Uterus (tissue), 4 donors: Measurements from ENCODE around the gene EPHB2. TPM values are rescaled to one million over a fixed set of nuclear protein-coding genes. Genes with fewer than 3 reads are reported as not detected.

ENCODE experiments used
- DNase-seq, 2 donors: peaks; one replicate each; pipeline ENCODE4 v3.0.0-alpha.2; 2019 to 2020
- H3K27ac ChIP-seq, 2 donors: fragments of 200-600 bp; sonication (generic); 1 replicate in 1 of 2; 2 replicates in 1 of 2; pipeline ENCODE4 v1.5.1; 2016 to 2018
- H3K27me3 ChIP-seq, 2 donors: fragments of 200-600 bp; sonication (generic); one replicate each; pipeline ENCODE4 v1.5.1; 2018 to 2019; ENCODE audit warnings: control low read depth in 1 of 2
- H3K36me3 ChIP-seq, 2 donors: fragments of 200-600 bp; sonication (generic); one replicate each; pipeline ENCODE4 v1.5.1; 2019; ENCODE audit warnings: control low read depth in 1 of 2
- H3K4me1 ChIP-seq, 2 donors: fragments of 200-600 bp; sonication (generic); one replicate each; pipeline ENCODE4 v1.5.1; 2018 to 2019; ENCODE audit warnings: control low read depth in 1 of 2
- H3K4me3 ChIP-seq, 2 donors: fragments of 200-600 bp; sonication (generic); 1 replicate in 1 of 2; 2 replicates in 1 of 2; pipeline ENCODE4 v1.5.1; 2018 to 2019; ENCODE audit warnings: mild to moderate bottlenecking in 1 of 2
- H3K9me3 ChIP-seq, 2 donors: fragments of 200-600 bp; sonication (generic); one replicate each; pipeline ENCODE4 v1.5.1; 2019; ENCODE audit warnings: control low read depth in 1 of 2
- POLR2A ChIP-seq, 2 donors: fragments of 450-650 bp; IDR thresholded peaks; one replicate each; pipeline ENCODE4 v1.6.1; 2016; ENCODE audit warnings: antibody characterized with exemption in 2 of 2, mild to moderate bottlenecking in 1 of 2, moderate library complexity in 1 of 2
- intact Hi-C: fragments of 100-400 bp; cut with DNase I; formaldehyde crosslinking; loops from one replicate; pipeline ENCODE4 v1.15.1; 2023; ENCODE audit warnings: low total_unique reads
- total RNA-seq, 4 donors: library from RNA; depleted of rRNA in 3 of 4; stranded (reverse); fragments of >200 nt in 3 of 4; gene quantifications; one replicate each; pipeline versions ENCODE4 v1.1.0 to v1.2.4, GENCODE V29; 2014 to 2023
- TF ChIP-seq, protein P1 (sequence below), 4 experiments: fragments of 200-600 bp in 2 of 4; fragments of 450-650 bp in 2 of 4; sonication (generic) in 2 of 4; IDR thresholded peaks; one replicate each; pipeline ENCODE4 v1.5.1; 2016 to 2019; ENCODE audit warnings: antibody characterized with exemption in 4 of 4, mild to moderate bottlenecking in 2 of 4, moderate library complexity in 1 of 4
- donor health status: DM: yes; HTN: yes; CAD: no.

EPHB2 gene
- total RNA-seq, 4 donors from 2014 or later: under 0.01 to 49.6 (median 2.2) TPM

DNA sequence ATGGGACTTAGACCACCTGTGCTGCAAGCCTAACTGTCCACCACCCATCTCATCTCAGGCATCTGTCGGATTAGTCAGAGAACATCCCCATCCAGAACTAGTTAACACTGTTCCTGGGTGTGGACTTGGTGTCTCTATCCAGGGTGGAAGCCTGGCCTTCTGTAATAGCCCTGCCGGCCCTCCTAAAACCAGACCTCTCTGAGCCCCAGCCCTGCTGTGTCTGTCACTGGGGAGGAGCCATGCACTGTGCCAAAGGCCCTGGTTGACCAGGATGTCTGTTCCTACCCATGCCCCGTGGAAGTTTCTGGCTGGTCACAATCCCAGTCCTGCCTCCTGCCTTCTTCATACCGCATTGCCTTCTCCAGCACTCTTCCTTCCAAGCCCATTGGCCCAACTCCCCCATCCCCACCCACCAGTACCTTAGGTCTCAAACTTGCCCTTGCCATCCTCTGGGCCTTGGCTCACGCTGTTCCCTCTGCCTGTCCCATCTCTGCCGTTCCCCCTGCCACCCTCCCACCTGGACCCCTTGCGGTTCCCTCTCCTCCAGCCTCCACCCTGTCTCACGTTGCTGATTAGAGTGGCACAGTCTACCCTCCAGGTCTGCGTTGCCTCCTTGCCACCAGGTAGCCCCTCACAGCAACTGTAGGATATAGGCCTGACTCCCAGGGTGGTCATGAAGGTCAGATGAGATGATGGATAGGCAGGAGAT lies 105.6 kb downstream of the EPHB2 start:
- no peak for DNase-seq
- Histone ChIP-seq H3K27ac (no peak overlapping the region), H3K36me3 (no peaks in the 10 kb centered on the region), H3K4me3 (no peak overlapping the region), H3K27me3 (no peaks in the 10 kb centered on the region), H3K9me3 (no peaks in the 10 kb centered on the region), H3K4me1 (peaks cover 0 to 4% of the 10 kb centered on the region in 2 donors)
- intact Hi-C loops: no loop called here
- TF ChIP-seq POLR2A (IDR thresholded peaks at IDR 0.05): no peak
- TF ChIP-seq, protein P1, sequence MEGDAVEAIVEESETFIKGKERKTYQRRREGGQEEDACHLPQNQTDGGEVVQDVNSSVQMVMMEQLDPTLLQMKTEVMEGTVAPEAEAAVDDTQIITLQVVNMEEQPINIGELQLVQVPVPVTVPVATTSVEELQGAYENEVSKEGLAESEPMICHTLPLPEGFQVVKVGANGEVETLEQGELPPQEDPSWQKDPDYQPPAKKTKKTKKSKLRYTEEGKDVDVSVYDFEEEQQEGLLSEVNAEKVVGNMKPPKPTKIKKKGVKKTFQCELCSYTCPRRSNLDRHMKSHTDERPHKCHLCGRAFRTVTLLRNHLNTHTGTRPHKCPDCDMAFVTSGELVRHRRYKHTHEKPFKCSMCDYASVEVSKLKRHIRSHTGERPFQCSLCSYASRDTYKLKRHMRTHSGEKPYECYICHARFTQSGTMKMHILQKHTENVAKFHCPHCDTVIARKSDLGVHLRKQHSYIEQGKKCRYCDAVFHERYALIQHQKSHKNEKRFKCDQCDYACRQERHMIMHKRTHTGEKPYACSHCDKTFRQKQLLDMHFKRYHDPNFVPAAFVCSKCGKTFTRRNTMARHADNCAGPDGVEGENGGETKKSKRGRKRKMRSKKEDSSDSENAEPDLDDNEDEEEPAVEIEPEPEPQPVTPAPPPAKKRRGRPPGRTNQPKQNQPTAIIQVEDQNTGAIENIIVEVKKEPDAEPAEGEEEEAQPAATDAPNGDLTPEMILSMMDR (IDR thresholded peaks at IDR 0.05): no peak

DNA sequence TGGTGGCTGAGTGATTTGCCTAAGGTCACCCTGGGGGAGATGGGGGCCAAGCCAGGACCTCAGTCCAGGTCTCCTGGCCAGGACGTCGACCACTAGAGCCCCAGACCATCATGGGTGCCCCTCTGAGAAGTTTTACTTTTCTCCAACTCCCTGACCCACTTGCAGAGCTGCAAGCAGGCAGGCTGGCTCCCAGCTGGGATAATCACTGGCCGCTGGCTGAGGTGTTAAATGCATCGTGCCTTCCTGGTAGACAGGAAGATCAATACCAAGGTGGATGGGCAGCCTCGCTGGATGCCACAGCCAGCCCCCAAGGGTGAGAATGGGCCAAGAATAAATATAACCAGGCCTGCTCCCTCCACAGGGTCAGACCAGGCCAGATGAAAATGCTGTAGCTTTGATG lies 106.2 kb downstream of the EPHB2 start:
- Histone ChIP-seq H3K27me3 (no peaks in the 10 kb centered on the region), H3K27ac (no peak overlapping the region), H3K36me3 (no peaks in the 10 kb centered on the region), H3K4me1 (peaks cover 0 to 4% of the 10 kb centered on the region in 2 donors), H3K4me3 (no peak overlapping the region), H3K9me3 (no peaks in the 10 kb centered on the region)
- intact Hi-C loops: no loop called here
- no peak for DNase-seq
- TF ChIP-seq, protein P1 (IDR thresholded peaks at IDR 0.05): no peak
- TF ChIP-seq POLR2A (IDR thresholded peaks at IDR 0.05): no peak

DNA sequence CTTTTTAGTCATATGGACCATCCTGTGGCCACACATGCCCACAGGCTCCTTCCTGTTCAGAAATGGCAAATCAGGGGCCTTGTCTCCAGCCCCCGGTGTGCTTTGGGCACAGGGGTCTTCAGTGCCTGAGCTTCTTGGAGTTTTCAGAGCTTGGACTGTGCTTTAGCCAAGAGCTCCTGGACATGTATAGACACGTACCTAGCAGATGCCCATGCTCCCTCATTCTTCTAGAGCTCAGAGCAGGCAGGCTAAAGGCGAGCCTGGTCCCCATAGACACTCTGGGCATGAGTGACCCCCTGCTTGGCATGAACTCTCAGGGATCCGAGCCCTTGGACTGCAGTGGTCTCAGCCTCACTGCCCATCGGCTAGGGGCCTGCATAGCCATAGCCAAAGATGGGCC lies 106.8 kb downstream of the EPHB2 start:
- H3K36me3 ChIP-seq: no peaks in the 10 kb centered on the region
- no peaks in the 10 kb centered on the region for H3K9me3 ChIP-seq
- intact Hi-C loops: no loop called here
- H3K4me3 ChIP-seq: no peak overlapping the region
- TF ChIP-seq POLR2A (IDR thresholded peaks at IDR 0.05): no peak
- TF ChIP-seq, protein P1 (IDR thresholded peaks at IDR 0.05): no peak
- H3K27ac ChIP-seq: no peak overlapping the region
- no peaks in the 10 kb centered on the region for H3K27me3 ChIP-seq
- DNase-seq: no peak
- H3K4me1 ChIP-seq: peaks cover 0 to 4% of the 10 kb centered on the region in 2 donors

DNA sequence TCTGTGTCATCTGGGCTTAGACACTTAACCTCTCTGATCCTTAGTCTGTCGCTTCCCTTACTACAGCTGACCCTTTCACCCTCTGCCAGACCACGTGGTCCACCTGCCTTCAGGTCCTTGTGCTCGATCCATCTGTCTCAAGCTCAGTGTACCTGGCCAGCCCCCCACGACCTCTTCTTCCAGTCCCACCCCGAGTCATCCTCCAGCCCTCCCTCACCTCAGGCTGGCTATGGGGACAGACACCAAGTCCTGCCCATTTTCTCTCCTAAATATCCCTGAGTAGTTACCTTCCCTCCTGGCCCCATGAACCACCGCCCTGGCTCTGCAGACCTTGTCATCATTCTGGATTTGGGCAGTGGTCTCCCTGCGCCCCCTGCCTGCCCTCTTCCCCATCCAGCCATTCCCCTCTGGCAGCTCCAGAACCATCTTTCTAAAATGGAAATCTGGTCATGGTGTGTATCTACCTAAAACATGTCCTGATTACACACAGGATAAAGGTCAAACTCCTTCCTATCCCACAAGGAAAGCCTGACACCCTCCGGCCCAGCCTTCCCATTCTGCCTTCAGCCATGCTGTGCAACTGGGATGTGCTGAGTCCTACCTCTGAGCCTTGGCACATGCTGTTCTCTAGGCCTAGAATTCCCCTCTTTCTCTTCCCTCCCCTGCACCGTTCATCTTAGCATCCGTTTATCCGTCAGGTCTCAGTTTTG lies 107.6 kb downstream of the EPHB2 start:
- H3K27me3 ChIP-seq: no peaks in the 10 kb centered on the region
- H3K4me3 ChIP-seq: no peak overlapping the region
- H3K27ac ChIP-seq: no peak overlapping the region
- peaks cover 0 to 4% of the 10 kb centered on the region in 2 donors for H3K4me1 ChIP-seq
- H3K36me3 ChIP-seq: no peaks in the 10 kb centered on the region
- intact Hi-C loops: no loop called here
- no peak for TF ChIP-seq POLR2A (IDR thresholded peaks at IDR 0.05)
- TF ChIP-seq, protein P1 (IDR thresholded peaks at IDR 0.05): no peak
- no peak for DNase-seq
- no peaks in the 10 kb centered on the region for H3K9me3 ChIP-seq

DNA sequence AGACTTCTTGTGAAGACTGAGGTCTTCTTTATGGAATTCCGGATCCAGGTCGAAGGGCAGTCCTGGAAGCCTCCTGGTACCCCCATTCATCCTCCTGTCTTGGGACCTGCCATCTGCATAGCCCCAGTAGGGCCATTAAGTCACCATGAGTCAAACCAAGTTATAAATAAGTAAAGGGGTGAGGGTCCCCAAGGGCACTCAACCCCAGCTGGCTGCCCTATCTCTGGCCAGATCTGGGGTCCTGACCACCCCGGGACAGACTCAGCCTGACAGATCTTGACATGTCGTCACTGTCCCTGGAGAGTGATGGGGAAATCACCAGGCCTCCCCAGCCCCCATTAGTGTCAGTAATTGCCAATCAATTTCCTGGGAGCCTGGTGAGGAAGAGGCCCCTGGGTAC lies 108.7 kb downstream of the EPHB2 start:
- DNase-seq: no peak
- H3K36me3 ChIP-seq: no peaks in the 10 kb centered on the region
- no peak overlapping the region for H3K27ac ChIP-seq
- H3K9me3 ChIP-seq: no peaks in the 10 kb centered on the region
- intact Hi-C loops: no loop called here
- TF ChIP-seq, protein P1 (IDR thresholded peaks at IDR 0.05): no peak
- no peak for TF ChIP-seq POLR2A (IDR thresholded peaks at IDR 0.05)
- peaks cover 0 to 4% of the 10 kb centered on the region in 2 donors for H3K4me1 ChIP-seq
- no peaks in the 10 kb centered on the region for H3K27me3 ChIP-seq
- H3K4me3 ChIP-seq: no peak overlapping the region
